ENCODE data around the gene ZP3.
A peak's percentile ranks its signal among the peaks of the same experiment; 100 is the strongest.
"Not testable (repeated sequence)": the region's sequence is repeated elsewhere in the genome, so short reads cannot be mapped to it uniquely, and the experiment has no call there.

ZP3 gene

GRCh38 chr7:76405738-76406137 is 19.0 kb upstream of the ZP3 start:
- DNase-seq = no peak

GRCh38 chr7:76407718-76408117 is 17.0 kb upstream of the ZP3 start:
- DNase-seq = no peak

GRCh38 chr7:76408121-76408560 is 16.6 kb upstream of the ZP3 start:
- peak in 1 of 2 experiments; percentile 35 for DNase-seq

GRCh38 chr7:76409537-76409936 is 15.2 kb upstream of the ZP3 start, which contains the start of gene SSC4D:
Gene SSC4D (minus strand): TSS chr7:76409697. CDS start chr7:76404439, 5,258 bp downstream.
- peak; percentile 12 to 49 for DNase-seq

- no peak for DNase-seq
These were observed 13.1 kb upstream of the ZP3 start for GRCh38 chr7:76411626-76412025.

GRCh38 chr7:76412249-76412648 is 12.5 kb upstream of the ZP3 start:
- DNase-seq = no peak

- not testable (repeated sequence) for DNase-seq
These were observed 7.0 kb upstream of the ZP3 start for GRCh38 chr7:76417654-76418310.

- DNase-seq = not testable (repeated sequence)
These were observed 3.7 kb upstream of the ZP3 start for GRCh38 chr7:76421097-76421496.

- DNase-seq = peak; percentile 40 to 72
These were observed 911 bp upstream of the ZP3 start for GRCh38 chr7:76423666-76424412.

GRCh38 chr7:76425156-76425555 is 406 bp downstream of the ZP3 start:
- DNase-seq = no peak

GRCh38 chr7:76425558-76425957 is 808 bp downstream of the ZP3 start:
- DNase-seq = not testable (repeated sequence)

- no peak for DNase-seq
These were observed 1.5 kb downstream of the ZP3 start for GRCh38 chr7:76426246-76426645.

GRCh38 chr7:76427635-76428034 is 2.9 kb downstream of the ZP3 start:
- no peak for DNase-seq

GRCh38 chr7:76428149-76428823 is 3.5 kb downstream of the ZP3 start:
- DNase-seq = no peak

- peak; percentile 15 to 39 for DNase-seq
These were observed 4.4 kb downstream of the ZP3 start for GRCh38 chr7:76428868-76429805.

- no peak for DNase-seq
These were observed 5.5 kb downstream of the ZP3 start for GRCh38 chr7:76430211-76430610.

- DNase-seq = no peak
These were observed 6.1 kb downstream of the ZP3 start for GRCh38 chr7:76430836-76431235.

GRCh38 chr7:76437873-76438272 is 13.1 kb downstream of the ZP3 start:
- peak; percentile 66 to 86 for DNase-seq

GRCh38 chr7:76439120-76439888 is 14.6 kb downstream of the ZP3 start:
- not testable (repeated sequence) for DNase-seq

GRCh38 chr7:76440404-76440803 is 15.7 kb downstream of the ZP3 start:
- not testable (repeated sequence) for DNase-seq

- DNase-seq = not testable (repeated sequence)
These were observed 17.0 kb downstream of the ZP3 start for GRCh38 chr7:76441792-76442191.
